ENCODE data around the gene PRKAR1B. TPM values are rescaled to one million over a fixed set of nuclear protein-coding genes. Genes with fewer than 3 reads are reported as not detected.

PRKAR1B gene
- total RNA-seq, 1 donor from 2014 or later, result 14.2 TPM

GRCh38 chr7:527723-528122, 199.4 kb downstream of the PRKAR1B start:
- DNase-seq, result no peak
- no peak overlapping the region for H3K4me3 ChIP-seq
- no peak for TF ChIP-seq CTCF (IDR thresholded peaks at IDR 0.05; ENCODE audit: borderline replicate concordance)
- no peak overlapping the region for H3K27ac ChIP-seq (replicated peaks)
- peaks cover 32% of the 10 kb centered on the region for H3K27me3 ChIP-seq (ENCODE audit: low read depth)
- H3K4me1 ChIP-seq, result peaks cover 27% of the 10 kb centered on the region
- H3K36me3 ChIP-seq, result peaks cover 4% of the 10 kb centered on the region
- intact Hi-C loops (cut with micrococcal nuclease), result no loop called here
- H3K9me3 ChIP-seq (replicated peaks), result peaks cover 12% of the 10 kb centered on the region

GRCh38 chr7:526460-527034, 200.5 kb downstream of the PRKAR1B start:
- H3K9me3 ChIP-seq (replicated peaks), result peaks cover 12% of the 10 kb centered on the region
- DNase-seq, result no peak
- peaks cover 39% of the 10 kb centered on the region for H3K4me1 ChIP-seq
- H3K27ac ChIP-seq (replicated peaks), result no peak overlapping the region
- H3K4me3 ChIP-seq, result no peak overlapping the region
- TF ChIP-seq CTCF (IDR thresholded peaks at IDR 0.05; ENCODE audit: borderline replicate concordance), result no peak
- H3K36me3 ChIP-seq, result peaks cover 4% of the 10 kb centered on the region
- intact Hi-C loops (cut with micrococcal nuclease), result no loop called here
- peaks cover 44% of the 10 kb centered on the region for H3K27me3 ChIP-seq (ENCODE audit: low read depth)

GRCh38 chr7:525740-526139, 201.3 kb downstream of the PRKAR1B start:
- TF ChIP-seq CTCF (IDR thresholded peaks at IDR 0.05; ENCODE audit: borderline replicate concordance), result no peak
- intact Hi-C loops (cut with micrococcal nuclease), result no loop called here
- peaks cover 47% of the 10 kb centered on the region for H3K4me1 ChIP-seq
- H3K27me3 ChIP-seq (ENCODE audit: low read depth), result peaks cover 47% of the 10 kb centered on the region
- H3K9me3 ChIP-seq (replicated peaks), result peaks cover 12% of the 10 kb centered on the region
- no peak overlapping the region for H3K27ac ChIP-seq (replicated peaks)
- no peak overlapping the region for H3K4me3 ChIP-seq
- peaks cover 4% of the 10 kb centered on the region for H3K36me3 ChIP-seq
- DNase-seq, result no peak

GRCh38 chr7:524800-525199, 202.3 kb downstream of the PRKAR1B start:
- DNase-seq, result no peak
- Histone ChIP-seq H3K9me3 (replicated peaks) (peaks cover 12% of the 10 kb centered on the region), H3K36me3 (peaks cover 4% of the 10 kb centered on the region), H3K4me3 (no peak overlapping the region), H3K4me1 (peaks cover 56% of the 10 kb centered on the region), H3K27me3 (ENCODE audit: low read depth) (peaks cover 46% of the 10 kb centered on the region), H3K27ac (replicated peaks) (peak overlapping the region; percentile 90)
- intact Hi-C loops (cut with micrococcal nuclease), result no loop called here
- no peak for TF ChIP-seq CTCF (IDR thresholded peaks at IDR 0.05; ENCODE audit: borderline replicate concordance)

- peak overlapping the region; percentile 90 for H3K27ac ChIP-seq (replicated peaks)
- intact Hi-C loops (cut with micrococcal nuclease), result no loop called here
- peaks cover 12% of the 10 kb centered on the region for H3K9me3 ChIP-seq (replicated peaks)
- H3K36me3 ChIP-seq, result peaks cover 4% of the 10 kb centered on the region
- no peak for TF ChIP-seq CTCF (IDR thresholded peaks at IDR 0.05; ENCODE audit: borderline replicate concordance)
- DNase-seq, result no peak
- H3K4me3 ChIP-seq, result peak overlapping the region; percentile 93
- peaks cover 62% of the 10 kb centered on the region for H3K4me1 ChIP-seq
- H3K27me3 ChIP-seq (ENCODE audit: low read depth), result peaks cover 45% of the 10 kb centered on the region
Measured at GRCh38 chr7:523347-524336, 203.4 kb downstream of the PRKAR1B start.

All from left ventricle myocardium inferior (tissue), 1 donor.